HG03565 (cell line): Measurements from ENCODE around the gene SLCO3A1.
A peak's percentile ranks its signal among the peaks of the same experiment; 100 is the strongest.

Source experiments
- ATAC-seq: cut with Tn5 transposase; IDR thresholded peaks from one replicate; pipeline ENCODE4 v1.9.1; 2021; ENCODE audit warnings: mild to moderate bottlenecking, moderate library complexity; ENCODE audit not compliant: unreplicated experiment

SLCO3A1 gene

DNA sequence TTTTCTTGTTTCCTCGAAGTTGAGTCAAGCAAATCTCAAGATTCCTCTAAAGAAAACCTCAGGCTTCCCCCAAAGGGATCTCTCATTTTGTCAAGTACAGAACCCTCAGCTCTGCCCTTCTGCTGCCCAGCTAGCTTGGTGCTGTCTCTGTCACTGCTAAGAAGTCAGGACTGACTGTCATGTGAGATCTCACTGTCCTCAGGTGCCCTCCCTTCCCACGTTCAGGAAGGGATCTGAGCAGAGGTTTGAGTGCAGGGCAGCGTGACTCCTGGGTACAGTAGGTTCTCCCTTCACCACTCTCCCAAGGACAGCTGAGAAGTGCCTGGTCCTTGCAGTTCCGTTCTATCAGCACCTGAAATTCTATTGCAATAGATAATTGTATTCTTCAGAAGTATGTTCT lies 229.7 kb downstream of the SLCO3A1 start:
- ATAC-seq: no peak

- no peak for ATAC-seq
Observed at GRCh38 chr15:92087211-92087610, 233.7 kb downstream of the SLCO3A1 start.

- ATAC-seq: no peak
Observed at GRCh38 chr15:92091155-92091734, 237.7 kb downstream of the SLCO3A1 start.

- no peak for ATAC-seq
Observed at GRCh38 chr15:92092289-92093105, 239.0 kb downstream of the SLCO3A1 start.

GRCh38 chr15:92095693-92096092 lies 242.2 kb downstream of the SLCO3A1 start:
- peak; percentile 76 for ATAC-seq

DNA sequence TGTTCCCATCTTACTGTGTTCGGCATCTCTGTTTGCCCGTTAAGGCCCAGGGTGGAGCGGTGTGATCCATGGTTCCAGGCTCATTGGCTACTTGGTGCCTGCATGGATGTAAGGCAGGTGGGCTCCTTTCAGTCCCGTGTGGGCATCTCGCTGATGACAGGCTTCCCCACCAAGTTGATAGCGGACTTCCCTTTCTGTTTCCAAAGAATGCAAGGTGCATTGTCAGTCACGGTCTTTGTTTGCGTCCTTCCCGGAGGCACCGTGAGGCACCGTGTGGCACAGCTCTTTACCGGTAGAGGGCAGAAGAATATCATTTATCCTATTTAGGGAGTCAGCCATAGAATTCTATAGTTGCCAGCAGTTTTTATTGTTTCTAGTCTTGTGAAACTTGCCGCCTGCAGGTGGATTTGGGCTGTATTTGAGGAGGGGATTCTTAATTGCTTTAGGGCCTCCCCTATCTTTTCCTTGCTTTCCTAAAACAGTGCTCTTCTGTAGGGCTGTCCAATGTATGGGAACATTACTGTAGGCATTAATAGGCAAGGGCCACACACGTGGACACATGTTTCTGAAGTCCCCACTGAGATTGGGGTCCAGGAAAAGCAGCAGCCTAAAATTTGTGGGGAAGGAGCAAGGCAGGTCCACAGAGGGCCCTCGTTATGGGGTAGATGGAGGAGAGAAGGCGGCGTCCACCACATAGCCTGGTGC lies 244.1 kb downstream of the SLCO3A1 start:
- ATAC-seq: peak; percentile 54

DNA sequence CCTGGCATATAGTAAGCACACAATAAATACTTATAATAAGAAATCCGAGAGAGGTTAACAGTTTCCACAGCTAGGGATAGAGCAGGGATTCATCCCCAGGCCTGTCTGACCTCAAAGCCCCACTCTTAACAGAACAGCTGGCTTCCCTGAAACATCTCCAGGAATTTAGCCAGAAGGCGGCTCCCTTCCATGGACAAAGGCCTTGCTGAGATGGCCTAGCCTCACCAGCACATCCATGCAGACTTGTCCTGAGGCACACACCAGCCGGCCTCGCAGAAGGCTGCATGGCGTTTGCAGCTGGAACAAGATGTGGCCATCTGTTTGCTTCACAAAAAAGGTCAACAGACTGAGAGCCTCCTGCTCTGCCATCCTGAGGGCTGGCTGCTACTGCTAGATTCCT lies 245.4 kb downstream of the SLCO3A1 start:
- no peak for ATAC-seq

GRCh38 chr15:92100301-92100700 lies 246.8 kb downstream of the SLCO3A1 start:
- no peak for ATAC-seq

DNA sequence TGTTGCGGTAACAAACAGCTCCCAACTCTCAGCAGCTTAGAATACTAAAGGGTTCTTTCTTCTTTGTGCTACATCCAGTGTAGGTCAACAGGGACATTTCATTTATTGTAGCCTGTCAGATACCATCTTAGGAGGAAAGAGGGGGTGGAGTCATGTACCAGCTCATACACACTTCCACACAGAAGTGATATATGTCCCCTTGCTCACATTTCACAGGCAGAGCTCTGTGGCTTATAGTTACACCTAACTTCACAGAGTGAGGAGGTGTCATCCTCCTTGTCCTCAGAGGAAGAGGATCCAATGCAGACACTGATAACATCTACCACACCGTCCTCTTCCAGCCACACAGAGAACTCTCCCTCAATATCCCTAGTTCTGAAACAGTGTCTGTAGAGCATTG lies 247.2 kb downstream of the SLCO3A1 start:
- no peak for ATAC-seq

DNA sequence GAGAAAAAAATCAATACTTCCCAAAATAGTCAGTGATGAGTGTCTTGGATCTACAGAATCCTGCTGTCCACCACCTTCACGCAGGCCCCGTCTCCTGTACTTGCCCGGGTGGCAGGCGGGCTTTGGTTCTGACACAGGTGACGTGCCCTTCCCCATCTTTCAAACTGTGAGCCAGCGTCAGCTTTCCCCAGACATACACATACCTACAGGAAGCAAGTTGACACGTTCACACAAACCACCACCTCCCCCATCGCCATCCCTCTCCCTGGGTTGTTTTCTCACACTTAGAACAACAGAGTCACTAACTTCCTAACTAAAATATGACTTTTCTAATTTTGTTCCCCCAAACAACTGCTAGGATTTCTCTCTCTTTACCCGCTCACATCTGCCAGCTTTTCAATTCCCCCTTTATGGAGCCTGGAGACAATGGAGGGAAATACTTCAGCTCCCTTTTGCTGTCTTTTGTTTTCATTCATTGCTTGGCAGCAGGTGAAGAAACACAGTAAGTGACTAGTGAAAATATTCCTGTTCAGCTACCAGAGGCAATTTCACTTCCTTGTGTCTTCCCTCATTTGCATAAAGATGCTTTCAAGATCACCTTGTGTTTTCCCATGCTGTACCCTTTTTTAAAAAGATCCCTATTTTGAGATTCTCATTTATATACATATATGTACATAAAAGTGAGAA lies 248.3 kb downstream of the SLCO3A1 start:
- peak; percentile 53 for ATAC-seq

DNA sequence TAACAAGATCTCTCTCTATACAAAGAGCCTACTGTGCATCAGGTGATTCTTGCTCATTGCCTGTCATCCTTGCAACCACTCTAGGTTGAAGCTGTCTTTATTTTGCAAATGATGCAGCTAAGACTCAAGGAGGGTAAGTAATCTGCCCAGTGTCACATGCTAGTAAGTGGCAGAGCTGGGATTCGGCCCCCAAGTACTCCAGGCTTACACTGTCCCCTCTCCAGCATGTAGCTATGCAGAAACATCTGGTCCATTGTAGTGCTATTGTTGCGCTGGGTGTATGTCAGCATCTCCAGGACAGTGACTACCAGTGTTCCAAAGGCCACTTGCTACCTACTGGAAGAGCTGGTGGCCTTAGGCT lies 248.9 kb downstream of the SLCO3A1 start:
- peak; percentile 16 for ATAC-seq

DNA sequence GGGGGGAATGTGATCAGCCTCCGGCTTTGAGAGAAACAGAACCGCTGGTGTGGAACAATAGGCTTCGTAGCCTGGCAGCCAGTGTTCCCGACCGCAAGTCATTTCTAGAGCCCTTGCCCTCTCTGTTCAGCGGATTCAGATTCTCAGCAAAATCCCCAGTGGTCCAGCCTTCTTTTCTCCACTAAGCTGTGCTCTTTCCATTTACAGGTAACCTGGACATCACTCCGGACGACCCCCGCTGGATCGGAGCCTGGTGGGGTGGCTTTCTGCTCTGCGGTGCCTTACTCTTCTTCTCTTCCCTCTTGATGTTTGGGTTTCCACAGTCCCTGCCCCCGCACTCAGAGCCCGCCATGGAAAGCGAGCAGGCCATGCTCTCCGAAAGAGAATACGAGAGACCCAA lies 250.6 kb downstream of the SLCO3A1 start:
- ATAC-seq: no peak

- no peak for ATAC-seq
Observed at GRCh38 chr15:92105611-92106010, 252.1 kb downstream of the SLCO3A1 start.

- no peak for ATAC-seq
Observed at GRCh38 chr15:92107510-92107909, 254.0 kb downstream of the SLCO3A1 start.

- ATAC-seq: no peak
Observed at GRCh38 chr15:92109191-92109873, 255.8 kb downstream of the SLCO3A1 start.

DNA sequence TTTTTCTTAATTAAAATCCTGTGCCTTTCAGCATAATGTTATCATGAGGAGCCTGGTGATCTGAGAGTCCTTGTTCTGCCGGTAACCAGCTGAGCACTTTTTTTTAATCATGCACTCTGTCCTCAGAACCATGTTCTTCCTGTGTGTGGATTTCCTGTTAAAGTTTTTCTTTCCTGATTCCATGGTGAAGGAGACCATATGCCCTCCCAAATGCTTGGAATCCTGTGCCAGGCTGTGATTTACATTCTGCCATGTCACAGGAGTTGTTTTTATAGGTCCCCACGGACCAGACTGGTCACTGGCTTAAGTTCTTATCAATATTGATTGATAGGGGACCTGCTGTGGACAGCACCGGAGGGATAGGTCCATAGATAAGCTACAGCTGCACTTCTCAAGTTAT lies 257.8 kb downstream of the SLCO3A1 start:
- ATAC-seq: no peak

GRCh38 chr15:92111751-92112150 lies 258.2 kb downstream of the SLCO3A1 start:
- ATAC-seq: no peak

DNA sequence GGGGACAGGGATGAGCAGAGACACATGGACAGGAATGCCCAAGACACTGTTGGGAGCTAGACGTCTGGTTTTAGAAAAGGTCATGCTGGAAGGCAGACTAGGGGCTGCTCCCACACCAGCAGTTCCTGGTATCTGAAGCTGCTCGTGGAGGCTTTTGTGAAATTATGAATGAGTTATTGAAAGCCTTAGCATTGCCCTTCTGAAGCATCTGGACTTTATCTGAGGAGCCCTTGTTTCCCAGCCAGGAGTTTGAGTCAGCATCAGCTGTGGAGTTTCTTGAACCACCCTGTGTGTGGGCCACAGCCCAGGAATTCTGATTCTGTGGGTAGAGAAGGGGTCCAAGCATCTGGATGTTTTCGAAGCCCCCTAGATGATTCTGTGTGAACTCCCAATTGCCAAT lies 258.7 kb downstream of the SLCO3A1 start:
- ATAC-seq: no peak

- no peak for ATAC-seq
Observed at GRCh38 chr15:92112711-92113110, 259.2 kb downstream of the SLCO3A1 start.

DNA sequence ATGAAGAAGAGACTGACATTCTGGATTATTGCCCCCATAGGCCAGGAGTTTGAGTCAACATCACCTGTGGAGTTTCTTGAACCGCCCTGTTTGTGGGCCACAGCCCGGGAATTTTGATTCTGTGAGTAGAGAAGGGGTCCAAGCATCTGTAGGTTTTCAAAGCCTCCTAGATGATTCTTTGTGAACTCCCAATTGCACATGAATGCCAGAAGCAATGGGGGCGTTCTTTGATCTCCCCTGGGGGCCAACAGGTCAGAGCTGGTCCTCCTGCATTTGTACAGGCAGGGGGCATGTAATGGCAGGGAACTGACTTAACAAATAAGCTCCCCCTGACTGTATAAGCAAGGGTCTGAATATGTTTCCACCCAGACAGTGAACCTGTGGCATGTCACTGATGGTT lies 260.3 kb downstream of the SLCO3A1 start:
- no peak for ATAC-seq

- ATAC-seq: no peak
Observed at GRCh38 chr15:92115834-92116233, 262.3 kb downstream of the SLCO3A1 start.
